Neural cell (in vitro differentiated cells): ENCODE results near the gene ZCCHC12. TPM values are rescaled to one million over a fixed set of nuclear protein-coding genes. Genes with fewer than 3 reads are reported as not detected.
"Not testable (repeated sequence)": the region's sequence is repeated elsewhere in the genome, so short reads cannot be mapped to it uniquely, and the experiment has no call there.

Experiments
- H2AFZ ChIP-seq: fragments of 200-600, 300-800 bp; sonication (generic), shearing (Covaris generic); 2 replicates; pipeline ENCODE4 v1.6.0; 2014; ENCODE audit warnings: low read depth, mild to moderate bottlenecking, antibody characterized with exemption, low read length, moderate library complexity
- H3F3A ChIP-seq: fragments of 200-600 bp; shearing (Covaris generic); 2 replicates; pipeline ENCODE4 v1.6.1; 2016; ENCODE audit warnings: mild to moderate bottlenecking, moderate library complexity, mixed read lengths, antibody characterized with exemption, low read length; ENCODE audit not compliant: insufficient read depth, poor library complexity, severe bottlenecking
- H3K27ac ChIP-seq: fragments of 200-600, 300-800 bp; sonication (generic), shearing (Covaris generic); 2 replicates; pipeline ENCODE4 v1.5.1; 2014; ENCODE audit warnings: mild to moderate bottlenecking, low read length, moderate library complexity
- H3K27me3 ChIP-seq: fragments of 300-800, 200-600 bp; sonication (generic), shearing (Covaris generic); 2 replicates; pipeline ENCODE4 v1.6.0; 2014; ENCODE audit warnings: mild to moderate bottlenecking, low read depth, low read length, moderate library complexity; ENCODE audit not compliant: insufficient read depth
- H3K36me3 ChIP-seq: fragments of 300-800, 200-600 bp; sonication (generic), shearing (Covaris generic); 2 replicates; pipeline ENCODE4 v1.5.1; 2014; ENCODE audit warnings: mild to moderate bottlenecking, antibody characterized with exemption, low read length, moderate library complexity; ENCODE audit not compliant: insufficient read depth
- H3K4me2 ChIP-seq: fragments of 300-800, 200-600 bp; sonication (generic), shearing (Covaris generic); 2 replicates; pipeline ENCODE4 v1.6.0; 2014; ENCODE audit warnings: mild to moderate bottlenecking, low read length
- H3K4me3 ChIP-seq: fragments of 300-800, 200-600 bp; sonication (generic), shearing (Covaris generic); 2 replicates; pipeline ENCODE4 v1.5.1; 2014; ENCODE audit warnings: mild to moderate bottlenecking, low read length, moderate library complexity
- H3K79me2 ChIP-seq: fragments of 200-600 bp; shearing (Covaris generic); replicated peaks from 2 replicates; pipeline ENCODE4 v1.6.0; 2014; ENCODE audit warnings: mild to moderate bottlenecking, low read length, moderate library complexity; ENCODE audit not compliant: insufficient read depth
- H3K9ac ChIP-seq: fragments of 300-800, 200-600 bp; sonication (generic), shearing (Covaris generic); 2 replicates; pipeline ENCODE4 v1.6.1; 2016; ENCODE audit warnings: mild to moderate bottlenecking, low read length, mixed read lengths
- H3K9me2 ChIP-seq: fragments of 200-600 bp; shearing (Covaris generic); 2 replicates; pipeline ENCODE4 v1.6.1; 2016; ENCODE audit warnings: mild to moderate bottlenecking, low read length, mixed read lengths; ENCODE audit not compliant: insufficient read depth
- H3K9me3 ChIP-seq: fragments of 200-600, 300-800 bp; sonication (generic), shearing (Covaris generic); 2 replicates; pipeline ENCODE4 v1.6.1; 2016; ENCODE audit warnings: mild to moderate bottlenecking, mixed run types, low read length, moderate library complexity, mixed read lengths
- H4K20me1 ChIP-seq: fragments of 200-600 bp; shearing (Covaris generic); 2 replicates; pipeline ENCODE4 v1.6.1; 2016; ENCODE audit warnings: mild to moderate bottlenecking, mixed run types; ENCODE audit not compliant: insufficient read depth
- CTCF ChIP-seq: fragments of 450-650 bp; IDR thresholded peaks from 2 replicates; pipeline ENCODE4 v1.5.1; 2014; ENCODE audit warnings: antibody characterized with exemption, mild to moderate bottlenecking, moderate library complexity; ENCODE audit not compliant: poor library complexity, severe bottlenecking
- EP300 ChIP-seq: fragments of 450-650 bp; conservative IDR thresholded peaks from 2 replicates; pipeline ENCODE4 v1.6.1; 2014; ENCODE audit warnings: antibody characterized with exemption, mild to moderate bottlenecking, moderate library complexity; ENCODE audit not compliant: poor library complexity, severe bottlenecking
- EZH2 ChIP-seq: fragments of 200-600, 300-800 bp; shearing (Covaris generic), sonication (generic); IDR thresholded peaks from 2 replicates; pipeline ENCODE4 v1.6.1; 2014; ENCODE audit warnings: antibody characterized with exemption, low read length, borderline replicate concordance, mild to moderate bottlenecking; ENCODE audit not compliant: insufficient read depth, poor library complexity, severe bottlenecking
- MXI1 ChIP-seq: fragments of 450-650 bp; conservative IDR thresholded peaks from 2 replicates; pipeline ENCODE4 v1.6.1; 2014; ENCODE audit warnings: antibody characterized with exemption, mild to moderate bottlenecking; ENCODE audit not compliant: poor library complexity, severe bottlenecking
- POLR2AphosphoS5 ChIP-seq: IDR thresholded peaks from 2 replicates; pipeline ENCODE4 v1.6.1; 2012
- RAD21 ChIP-seq: fragments of 450-650 bp; conservative IDR thresholded peaks from 2 replicates; pipeline ENCODE4 v1.6.1; 2014; ENCODE audit warnings: antibody characterized with exemption, mild to moderate bottlenecking, moderate library complexity
- REST ChIP-seq: IDR thresholded peaks from 2 replicates; pipeline ENCODE4 v1.6.1; 2012; ENCODE audit warnings: borderline replicate concordance
- SMC3 ChIP-seq: fragments of 450-650 bp; conservative IDR thresholded peaks from 2 replicates; pipeline ENCODE4 v1.6.1; 2014; ENCODE audit warnings: antibody characterized with exemption, mild to moderate bottlenecking, moderate library complexity; ENCODE audit not compliant: poor library complexity
- TAF1 ChIP-seq: IDR thresholded peaks from 2 replicates; pipeline ENCODE4 v1.6.1; 2012; ENCODE audit warnings: low read depth
- polyA plus RNA-seq: library from polyadenylated mRNA; depleted of rRNA; stranded (reverse); fragments of >200 nt; gene quantifications from 2 replicates; pipeline ENCODE4 v1.2.3, GENCODE V29; 2014

Gene ZCCHC12
- polyA plus RNA-seq, 1 donor from 2014 or later, result 146 TPM

GRCh38 chrX:118807151-118808017 is 16.2 kb upstream of the ZCCHC12 start:
- Histone ChIP-seq H3K9me3 (no peaks in the 10 kb centered on the region), H3F3A (no peaks in the 10 kb centered on the region), H3K79me2 (no peaks in the 10 kb centered on the region), H3K9ac (no peak overlapping the region), H4K20me1 (no peaks in the 10 kb centered on the region), H3K36me3 (no peaks in the 10 kb centered on the region), H3K4me3 (no peak overlapping the region), H3K9me2 (no peaks in the 10 kb centered on the region), H2AFZ (no peak overlapping the region), H3K27me3 (no peaks in the 10 kb centered on the region), H3K27ac (no peak overlapping the region), H3K4me2 (no peak overlapping the region)
- TF ChIP-seq SMC3 (peak; percentile 85), POLR2AphosphoS5 (no peak), RAD21 (peak; percentile 79), CTCF (peak; percentile 75), EZH2 (no peak), REST (no peak), EP300 (no peak), MXI1 (no peak), TAF1 (no peak)

GRCh38 chrX:118817257-118817656 is 6.4 kb upstream of the ZCCHC12 start:
- not testable (repeated sequence) for H3K4me3 ChIP-seq, H4K20me1 ChIP-seq, H2AFZ ChIP-seq, H3K36me3 ChIP-seq, H3K9me3 ChIP-seq, H3K4me2 ChIP-seq, H3K79me2 ChIP-seq, H3K9ac ChIP-seq, H3K9me2 ChIP-seq, H3F3A ChIP-seq, H3K27me3 ChIP-seq, H3K27ac ChIP-seq
